Colonic mucosa (tissue), 4 donors: Measurements from ENCODE around the gene SOX18. TPM values are rescaled to one million over a fixed set of nuclear protein-coding genes. Genes with fewer than 3 reads are reported as not detected.

Experiments used
- DNase-seq: peaks from one replicate; pipeline ENCODE4 v3.0.0-alpha.2; 2020
- H3K27ac ChIP-seq: fragments of 200-600 bp; one replicate; pipeline ENCODE4 v1.8.0; 2021
- H3K27me3 ChIP-seq: fragments of 200-600 bp; one replicate; pipeline ENCODE4 v1.8.0; 2021
- H3K36me3 ChIP-seq: fragments of 200-600 bp; one replicate; pipeline ENCODE4 v1.8.0; 2021
- H3K4me1 ChIP-seq: fragments of 200-600 bp; one replicate; pipeline ENCODE4 v1.8.0; 2021; ENCODE audit warnings: mild to moderate bottlenecking
- H3K4me3 ChIP-seq: fragments of 200-600 bp; one replicate; pipeline ENCODE4 v1.8.0; 2021
- H3K9ac ChIP-seq, 2 donors: one replicate each; pipeline ENCODE4 v1.7.0; 2013; ENCODE audit warnings: control low read depth in 2 of 2, low read depth in 2 of 2, low read length in 2 of 2
- H3K9me3 ChIP-seq: fragments of 200-600 bp; one replicate; pipeline ENCODE4 v1.8.0; 2021
- CTCF ChIP-seq: fragments of 200-600 bp; IDR thresholded peaks from one replicate; pipeline ENCODE4 v1.8.0; 2022; ENCODE audit warnings: antibody characterized with exemption, mild to moderate bottlenecking
- intact Hi-C: fragments of 100-400 bp; cut with DNase I; formaldehyde crosslinking; loops from one replicate; pipeline ENCODE4 v1.14.1; 2022
- total RNA-seq, 2 donors: library from RNA; stranded (reverse); fragmentation: NEBNext Ultra II Directional in 1 of 2; extraction: Animal tissue kit (Norgen Biotek cat#: 25700) in 1 of 2; gene quantifications; one replicate each; pipeline ENCODE4 v1.2.1, GENCODE V29; 2021
- donor health status: healthy.
- donor health status: DM: no; HTN: no; CAD: no.
- donor health status: DM: no; HTN: no; CAD: no.

The SOX18 gene
- total RNA-seq, 2 donors from 2014 or later, result 8.4 to 26.8 TPM

- intact Hi-C loops, result no loop called here
- Histone ChIP-seq H3K27me3 (no peaks in the 10 kb centered on the region), H3K4me1 (no peaks in the 10 kb centered on the region), H3K9me3 (no peaks in the 10 kb centered on the region), H3K4me3 (no peak overlapping the region), H3K27ac (no peak overlapping the region), H3K9ac (no peak overlapping the region), H3K36me3 (no peaks in the 10 kb centered on the region)
- TF ChIP-seq CTCF, result no peak
- no peak for DNase-seq
Observed at GRCh38 chr20:64071341-64072332, 22.2 kb upstream of the SOX18 start.

DNA sequence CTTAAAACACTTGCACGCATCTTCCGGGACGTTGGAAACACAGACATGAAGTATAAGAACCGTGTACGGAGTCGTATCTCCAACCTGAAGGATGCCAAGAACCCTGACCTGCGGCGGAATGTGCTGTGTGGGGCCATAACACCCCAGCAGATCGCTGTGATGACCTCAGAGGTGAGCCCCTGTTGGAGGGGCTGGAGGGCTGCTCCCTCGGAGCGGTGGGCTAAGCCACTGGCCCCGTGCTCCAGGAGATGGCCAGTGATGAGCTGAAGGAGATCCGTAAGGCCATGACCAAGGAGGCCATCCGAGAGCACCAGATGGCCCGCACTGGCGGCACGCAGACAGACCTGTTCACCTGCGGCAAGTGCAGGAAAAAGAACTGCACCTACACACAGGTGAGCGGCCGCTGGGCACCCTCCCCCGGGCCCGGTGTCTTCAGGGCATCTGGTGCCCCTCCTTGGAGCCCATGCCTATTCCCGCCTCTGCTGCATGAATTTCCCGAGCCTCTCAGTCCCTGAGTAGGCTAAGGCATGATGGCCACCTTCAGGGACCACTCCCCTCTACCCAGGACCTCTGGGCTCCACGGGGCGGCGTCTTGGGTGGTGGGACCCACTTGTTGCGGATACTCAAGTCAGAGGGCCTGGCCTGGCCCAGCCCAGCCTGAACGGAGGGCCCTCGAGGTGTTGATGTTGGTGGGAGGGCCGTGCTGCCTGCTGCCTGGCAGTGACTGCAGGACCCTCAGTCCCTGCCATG lies 21.0 kb upstream of the SOX18 start:
- Histone ChIP-seq H3K27ac (no peak overlapping the region), H3K27me3 (no peaks in the 10 kb centered on the region), H3K9ac (no peak overlapping the region), H3K4me3 (no peak overlapping the region), H3K9me3 (no peaks in the 10 kb centered on the region), H3K36me3 (no peaks in the 10 kb centered on the region), H3K4me1 (no peaks in the 10 kb centered on the region)
- intact Hi-C loops, result no loop called here
- no peak for TF ChIP-seq CTCF
- DNase-seq, result no peak

DNA sequence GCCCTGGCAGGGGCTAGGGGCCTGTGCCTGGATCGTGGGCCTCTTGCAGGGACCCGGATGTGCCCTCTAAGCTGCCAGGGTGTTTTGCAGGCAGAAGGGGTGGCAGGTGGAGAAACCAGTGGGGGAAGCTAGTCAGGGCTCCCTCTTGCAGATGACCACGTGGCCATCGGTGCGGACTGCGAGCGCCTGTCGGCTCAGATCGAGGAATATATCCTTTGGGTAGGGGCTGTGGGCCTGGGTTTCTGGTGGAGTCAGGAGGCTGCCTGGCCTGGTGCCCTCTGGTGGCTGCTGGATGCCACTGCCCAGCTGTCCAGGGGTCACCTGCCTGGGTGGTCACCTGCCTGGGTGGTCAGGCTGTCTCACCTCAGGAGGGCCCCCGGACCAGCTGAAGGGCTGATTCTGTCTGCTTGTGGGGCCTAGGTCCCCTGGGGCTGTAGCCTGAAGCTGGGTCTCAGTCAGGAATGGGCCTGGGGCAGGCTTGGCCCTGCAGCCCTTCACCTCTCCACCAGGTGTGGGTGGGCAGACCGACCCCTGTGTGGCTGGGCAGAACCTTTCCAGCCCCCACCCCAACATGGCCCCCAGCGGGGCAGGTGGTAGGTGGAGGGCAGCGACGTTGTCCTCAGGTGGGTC lies 20.3 kb upstream of the SOX18 start:
- intact Hi-C loops, result no loop called here
- no peak for DNase-seq

DNA sequence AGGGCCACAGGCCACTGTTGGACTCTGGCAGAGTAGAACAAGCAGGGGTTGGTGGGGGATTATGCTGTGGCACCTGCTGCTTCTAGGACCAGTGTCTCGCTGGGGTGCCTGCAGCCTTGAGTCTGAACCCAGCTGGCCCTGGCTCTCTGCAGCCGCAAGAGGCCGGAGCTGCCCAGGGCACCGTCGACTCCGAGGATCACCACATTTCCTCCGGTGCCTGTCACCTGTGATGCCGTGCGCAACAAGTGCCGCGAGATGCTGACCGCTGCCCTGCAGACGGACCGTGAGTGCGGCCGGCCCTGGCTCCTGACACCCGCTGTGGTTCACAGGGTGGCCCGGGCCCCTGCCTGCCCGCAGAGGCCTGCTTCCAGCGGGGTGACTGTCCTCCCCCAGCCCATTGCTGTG lies 19.8 kb upstream of the SOX18 start:
- intact Hi-C loops, result no loop called here
- no peak overlapping the region for H3K27ac ChIP-seq
- no peaks in the 10 kb centered on the region for H3K4me1 ChIP-seq
- H3K9me3 ChIP-seq, result no peaks in the 10 kb centered on the region
- no peak for TF ChIP-seq CTCF
- H3K9ac ChIP-seq, result no peak overlapping the region
- no peak overlapping the region for H3K4me3 ChIP-seq
- no peaks in the 10 kb centered on the region for H3K27me3 ChIP-seq
- no peaks in the 10 kb centered on the region for H3K36me3 ChIP-seq
- DNase-seq, result no peak

More for the DNA sequence above, 20.3 kb upstream of the SOX18 start:
- Histone ChIP-seq H3K27ac (no peak overlapping the region), H3K9me3 (no peaks in the 10 kb centered on the region), H3K4me1 (no peaks in the 10 kb centered on the region), H3K4me3 (no peak overlapping the region), H3K9ac (no peak overlapping the region), H3K27me3 (no peaks in the 10 kb centered on the region), H3K36me3 (no peaks in the 10 kb centered on the region)
- TF ChIP-seq CTCF, result peak; percentile 66
